K562 (cell line): ENCODE data around the gene GATA1. TPM values are rescaled to one million over a fixed set of nuclear protein-coding genes. Genes with fewer than 3 reads are reported as not detected.

Experiments used
- ARID2 ChIP-seq: fragments of 450-650 bp; IDR thresholded peaks from 2 replicates; pipeline ENCODE4 v1.6.1; 2017; ENCODE audit warnings: antibody characterized with exemption, mild to moderate bottlenecking
- KLF16 ChIP-seq: IDR thresholded peaks from 2 replicates; pipeline ENCODE4 v1.6.1; 2016; ENCODE audit warnings: antibody characterized with exemption
- PRDM10 ChIP-seq: fragments of 450-650 bp; IDR thresholded peaks from 2 replicates; pipeline ENCODE4 v1.6.1; 2018; ENCODE audit not compliant: partially characterized antibody
- RBM25 ChIP-seq: fragments of 200-400 bp; formaldehyde crosslinking; IDR thresholded peaks from 2 replicates; pipeline ENCODE4 v1.6.1; 2018; ENCODE audit warnings: low read length, low read depth, moderate library complexity; ENCODE audit not compliant: severe bottlenecking
- RFX7 ChIP-seq: fragments of 250-450 bp; sonication (Bioruptor Pico); IDR thresholded peaks from 2 replicates; pipeline ENCODE4 v1.5.1; 2021; ENCODE audit warnings: mild to moderate bottlenecking
- SMAD1 ChIP-seq: fragments of 150-350 bp; IDR thresholded peaks from 2 replicates; pipeline ENCODE4 v1.6.1; 2014; ENCODE audit warnings: low read length, low read depth; ENCODE audit not compliant: partially characterized antibody
- SREBF1 ChIP-seq: fragments of 150-350 bp; IDR thresholded peaks from 2 replicates; pipeline ENCODE4 v1.6.1; 2014; ENCODE audit warnings: antibody characterized with exemption, low read depth, low read length, borderline replicate concordance
- SRF ChIP-seq, 2 experiments: fragments of 250-450, 450-650 bp in 1 of 2; sonication (Bioruptor Pico) in 1 of 2; sonication (generic) in 1 of 2; formaldehyde crosslinking; IDR thresholded peaks; 2 replicates each; pipeline versions ENCODE4 v1.5.0 to v1.5.1; 2020 to 2022; ENCODE audit warnings: mild to moderate bottlenecking in 1 of 2, missing genetic modification reagents in 1 of 2
- ZBTB12 ChIP-seq: fragments of 250-450 bp; sonication (Bioruptor Pico); IDR thresholded peaks from 2 replicates; pipeline ENCODE4 v1.4.0; 2020
- ZNF589 ChIP-seq: fragments of 200-800 bp; sonication (Bioruptor generic); IDR thresholded peaks from 2 replicates; pipeline ENCODE4 v1.6.1; 2016; ENCODE audit warnings: low read depth, missing genetic modification characterization, missing compliant biosample characterization
- polyA plus RNA-seq, 8 experiments: library from polyadenylated mRNA; depleted of rRNA in 4 of 8; stranded (reverse) in 5 of 8; unstranded in 3 of 8; fragments of >200 nt; fragmentation: Nextera tagmentation in 2 of 8; fragmentation: Illumina TruSeq in 1 of 8; extraction: Ambion mirVana in 2 of 8; extraction: Trizol in 1 of 8; gene quantifications; 2 replicates each; pipeline versions ENCODE4 v1.2.1 to v1.2.3, GENCODE V29; 2011 to 2014; ENCODE audit warnings: inconsistent platforms in 1 of 8, missing spikeins in 1 of 8
- total RNA-seq, 7 experiments: library from RNA; depleted of rRNA in 6 of 7; stranded (reverse); fragments of >200 nt in 6 of 7; fragmentation: Illumina TruSeq in 2 of 7; extraction: Trizol in 2 of 7; gene quantifications; 2 replicates each; pipeline versions ENCODE4 v1.2.1 to v1.2.3, GENCODE V29; 2011 to 2021; ENCODE audit warnings: low replicate concordance in 1 of 7
- TF ChIP-seq, protein P1 (sequence below): sonication (generic); formaldehyde crosslinking; IDR thresholded peaks from 2 replicates; pipeline ENCODE4 v1.8.0; 2023; ENCODE audit warnings: mild to moderate bottlenecking, missing genetic modification reagents
- TF ChIP-seq, protein P2 (sequence below): fragments of 450-650 bp; IDR thresholded peaks from 2 replicates; pipeline ENCODE4 v1.7.0; 2016; ENCODE audit warnings: borderline replicate concordance
- TF ChIP-seq, protein P3 (sequence below): fragments of 450-650 bp; IDR thresholded peaks from 2 replicates; pipeline ENCODE4 v1.6.1; 2016; ENCODE audit warnings: mild to moderate bottlenecking

Gene GATA1
- total and polyA plus RNA-seq, 9 of the 15 experiments (the other 6 are each of a cell fraction or from before 2014, with no cell fraction given): 11.9 to 291 (median 116) TPM

GRCh38 chrX:48794911-48795515, 8.6 kb downstream of the GATA1 start (continued):
- TF ChIP-seq, protein P1, sequence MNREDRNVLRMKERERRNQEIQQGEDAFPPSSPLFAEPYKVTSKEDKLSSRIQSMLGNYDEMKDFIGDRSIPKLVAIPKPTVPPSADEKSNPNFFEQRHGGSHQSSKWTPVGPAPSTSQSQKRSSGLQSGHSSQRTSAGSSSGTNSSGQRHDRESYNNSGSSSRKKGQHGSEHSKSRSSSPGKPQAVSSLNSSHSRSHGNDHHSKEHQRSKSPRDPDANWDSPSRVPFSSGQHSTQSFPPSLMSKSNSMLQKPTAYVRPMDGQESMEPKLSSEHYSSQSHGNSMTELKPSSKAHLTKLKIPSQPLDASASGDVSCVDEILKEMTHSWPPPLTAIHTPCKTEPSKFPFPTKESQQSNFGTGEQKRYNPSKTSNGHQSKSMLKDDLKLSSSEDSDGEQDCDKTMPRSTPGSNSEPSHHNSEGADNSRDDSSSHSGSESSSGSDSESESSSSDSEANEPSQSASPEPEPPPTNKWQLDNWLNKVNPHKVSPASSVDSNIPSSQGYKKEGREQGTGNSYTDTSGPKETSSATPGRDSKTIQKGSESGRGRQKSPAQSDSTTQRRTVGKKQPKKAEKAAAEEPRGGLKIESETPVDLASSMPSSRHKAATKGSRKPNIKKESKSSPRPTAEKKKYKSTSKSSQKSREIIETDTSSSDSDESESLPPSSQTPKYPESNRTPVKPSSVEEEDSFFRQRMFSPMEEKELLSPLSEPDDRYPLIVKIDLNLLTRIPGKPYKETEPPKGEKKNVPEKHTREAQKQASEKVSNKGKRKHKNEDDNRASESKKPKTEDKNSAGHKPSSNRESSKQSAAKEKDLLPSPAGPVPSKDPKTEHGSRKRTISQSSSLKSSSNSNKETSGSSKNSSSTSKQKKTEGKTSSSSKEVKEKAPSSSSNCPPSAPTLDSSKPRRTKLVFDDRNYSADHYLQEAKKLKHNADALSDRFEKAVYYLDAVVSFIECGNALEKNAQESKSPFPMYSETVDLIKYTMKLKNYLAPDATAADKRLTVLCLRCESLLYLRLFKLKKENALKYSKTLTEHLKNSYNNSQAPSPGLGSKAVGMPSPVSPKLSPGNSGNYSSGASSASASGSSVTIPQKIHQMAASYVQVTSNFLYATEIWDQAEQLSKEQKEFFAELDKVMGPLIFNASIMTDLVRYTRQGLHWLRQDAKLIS (CRISPR knock-in tag): no peak
- no peak for TF ChIP-seq ARID2
- TF ChIP-seq, protein P2, sequence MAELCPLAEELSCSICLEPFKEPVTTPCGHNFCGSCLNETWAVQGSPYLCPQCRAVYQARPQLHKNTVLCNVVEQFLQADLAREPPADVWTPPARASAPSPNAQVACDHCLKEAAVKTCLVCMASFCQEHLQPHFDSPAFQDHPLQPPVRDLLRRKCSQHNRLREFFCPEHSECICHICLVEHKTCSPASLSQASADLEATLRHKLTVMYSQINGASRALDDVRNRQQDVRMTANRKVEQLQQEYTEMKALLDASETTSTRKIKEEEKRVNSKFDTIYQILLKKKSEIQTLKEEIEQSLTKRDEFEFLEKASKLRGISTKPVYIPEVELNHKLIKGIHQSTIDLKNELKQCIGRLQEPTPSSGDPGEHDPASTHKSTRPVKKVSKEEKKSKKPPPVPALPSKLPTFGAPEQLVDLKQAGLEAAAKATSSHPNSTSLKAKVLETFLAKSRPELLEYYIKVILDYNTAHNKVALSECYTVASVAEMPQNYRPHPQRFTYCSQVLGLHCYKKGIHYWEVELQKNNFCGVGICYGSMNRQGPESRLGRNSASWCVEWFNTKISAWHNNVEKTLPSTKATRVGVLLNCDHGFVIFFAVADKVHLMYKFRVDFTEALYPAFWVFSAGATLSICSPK: no peak
- TF ChIP-seq PRDM10: no peak
- TF ChIP-seq RBM25: no peak
- 0 out of 2 replicates have a peak, but pooled peaks have one; percentile 49 for TF ChIP-seq KLF16
- no peak for TF ChIP-seq RFX7
- no peak for TF ChIP-seq ZBTB12
- no peak for TF ChIP-seq SRF (CRISPR knock-in tag; IDR thresholded peaks at IDR 0.05)
- no peak for TF ChIP-seq ZNF589
- no peak for TF ChIP-seq SMAD1
- TF ChIP-seq, protein P3, sequence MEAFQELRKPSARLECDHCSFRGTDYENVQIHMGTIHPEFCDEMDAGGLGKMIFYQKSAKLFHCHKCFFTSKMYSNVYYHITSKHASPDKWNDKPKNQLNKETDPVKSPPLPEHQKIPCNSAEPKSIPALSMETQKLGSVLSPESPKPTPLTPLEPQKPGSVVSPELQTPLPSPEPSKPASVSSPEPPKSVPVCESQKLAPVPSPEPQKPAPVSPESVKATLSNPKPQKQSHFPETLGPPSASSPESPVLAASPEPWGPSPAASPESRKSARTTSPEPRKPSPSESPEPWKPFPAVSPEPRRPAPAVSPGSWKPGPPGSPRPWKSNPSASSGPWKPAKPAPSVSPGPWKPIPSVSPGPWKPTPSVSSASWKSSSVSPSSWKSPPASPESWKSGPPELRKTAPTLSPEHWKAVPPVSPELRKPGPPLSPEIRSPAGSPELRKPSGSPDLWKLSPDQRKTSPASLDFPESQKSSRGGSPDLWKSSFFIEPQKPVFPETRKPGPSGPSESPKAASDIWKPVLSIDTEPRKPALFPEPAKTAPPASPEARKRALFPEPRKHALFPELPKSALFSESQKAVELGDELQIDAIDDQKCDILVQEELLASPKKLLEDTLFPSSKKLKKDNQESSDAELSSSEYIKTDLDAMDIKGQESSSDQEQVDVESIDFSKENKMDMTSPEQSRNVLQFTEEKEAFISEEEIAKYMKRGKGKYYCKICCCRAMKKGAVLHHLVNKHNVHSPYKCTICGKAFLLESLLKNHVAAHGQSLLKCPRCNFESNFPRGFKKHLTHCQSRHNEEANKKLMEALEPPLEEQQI: no peak
- no peak for TF ChIP-seq SREBF1
